Endothelial cell of umbilical vein (primary cell): Measurements from ENCODE around the gene PTPN2. TPM values are rescaled to one million over a fixed set of nuclear protein-coding genes. Genes with fewer than 3 reads are reported as not detected.

Experiments used
- BruUV-seq: library from RNA; stranded (reverse); fragments of 400-500 nt; replicated peaks from 2 replicates; lab custom pipeline; 2021; lab: Mats Ljungman, UMichigan
- CTCF ChIA-PET: fragments of 300-600, 350-600 bp; sonication (Branson Sonifier 250); formaldehyde crosslinking; loops from one replicate; lab custom pipeline; 2021; ENCODE audit warnings: antibody characterized with exemption, inconsistent platforms; lab: Charles Lee
- POLR2A ChIA-PET: fragments of 300-600, 350-600 bp; sonication (Branson Sonifier 250); formaldehyde crosslinking; loops from one replicate; lab custom pipeline; 2021; ENCODE audit warnings: antibody characterized with exemption, inconsistent platforms; lab: Charles Lee
- DNase-seq: peaks from one replicate; pipeline ENCODE4 v3.0.0-alpha.2; 2011; ENCODE audit warnings: low read depth, low spot score
- FAIRE-seq: peaks from 2 replicates; lab custom pipeline; 2011; peaks lifted over from hg19 to GRCh38; lab: Jason Lieb, UNC
- H2AFZ ChIP-seq: 2 replicates; pipeline ENCODE4 v1.6.0; 2012; ENCODE audit warnings: low read depth, low read length, control low read depth, inconsistent platforms
- H3K27ac ChIP-seq: 2 replicates; pipeline ENCODE4 v1.5.1; 2011; ENCODE audit warnings: low read depth, mild to moderate bottlenecking, control low read depth, low read length, moderate library complexity; ENCODE audit not compliant: insufficient read depth
- H3K27me3 ChIP-seq, 2 experiments: 2 replicates each; pipeline versions ENCODE4 v1.6.0 to v1.6.1; 2011; ENCODE audit warnings: low read length in 2 of 2, mixed read lengths in 1 of 2; ENCODE audit not compliant: control insufficient read depth in 2 of 2, insufficient read depth in 2 of 2
- H3K36me3 ChIP-seq, 2 experiments: 2 replicates in 1 of 2; 3 replicates in 1 of 2; pipeline ENCODE4 v1.5.1; 2011; ENCODE audit warnings: low read length in 2 of 2, mild to moderate bottlenecking in 1 of 2, moderate library complexity in 1 of 2; ENCODE audit not compliant: control insufficient read depth in 2 of 2, insufficient read depth in 2 of 2; ENCODE audit errors: extremely low read depth in 1 of 2
- H3K4me1 ChIP-seq: 3 replicates; pipeline ENCODE4 v1.5.1; 2011; ENCODE audit warnings: mild to moderate bottlenecking, low read length; ENCODE audit not compliant: control insufficient read depth, insufficient read depth; ENCODE audit errors: extremely low read depth
- H3K4me2 ChIP-seq: 2 replicates; pipeline ENCODE4 v1.6.1; 2011; ENCODE audit warnings: low read length, control low read depth, mixed read lengths; ENCODE audit not compliant: insufficient read depth
- H3K4me3 ChIP-seq, 3 experiments: fragments of 200-600 bp in 1 of 3; sonication (generic), shearing (Covaris generic) in 1 of 3; replicated peaks in 1 of 3; 2 replicates each; pipeline ENCODE4 v1.5.1; 2011 to 2016; ENCODE audit warnings: control low read depth in 3 of 3, low read length in 3 of 3, mild to moderate bottlenecking in 2 of 3, inconsistent platforms in 1 of 3, low read depth in 1 of 3, moderate library complexity in 1 of 3; ENCODE audit not compliant: insufficient read depth in 1 of 3
- H3K79me2 ChIP-seq: 2 replicates; pipeline ENCODE4 v1.6.0; 2012; ENCODE audit warnings: low read length, inconsistent platforms; ENCODE audit not compliant: control insufficient read depth, insufficient read depth
- H3K9ac ChIP-seq: replicated peaks from 2 replicates; pipeline ENCODE3; 2011; ENCODE audit warnings: low read length, control low read depth; ENCODE audit not compliant: insufficient read depth; ENCODE audit errors: extremely low read depth
- H3K9me1 ChIP-seq: replicated peaks from 3 replicates; pipeline ENCODE4 v1.6.0; 2011; ENCODE audit warnings: mild to moderate bottlenecking, low read length; ENCODE audit not compliant: control insufficient read depth, insufficient read depth; ENCODE audit errors: extremely low read depth
- H3K9me3 ChIP-seq: replicated peaks from 2 replicates; pipeline ENCODE4 v1.5.1; 2012; ENCODE audit warnings: low read length, inconsistent platforms; ENCODE audit not compliant: control insufficient read depth, insufficient read depth
- H4K20me1 ChIP-seq: replicated peaks from 2 replicates; pipeline ENCODE3; 2011; ENCODE audit warnings: mild to moderate bottlenecking, low read length; ENCODE audit not compliant: control insufficient read depth, insufficient read depth; ENCODE audit errors: extremely low read depth
- CTCF ChIP-seq, 2 donors: IDR thresholded peaks; 1 replicate in 1 of 2; 2 replicates in 1 of 2; pipeline ENCODE4 v1.5.1; 2011; ENCODE audit warnings: low read length in 2 of 2, mild to moderate bottlenecking in 2 of 2, moderate library complexity in 2 of 2, control low read depth in 1 of 2, inconsistent platforms in 1 of 2, low read depth in 1 of 2; ENCODE audit not compliant: insufficient read depth in 1 of 2; ENCODE audit errors: extremely low read depth in 1 of 2
- EZH2 ChIP-seq: IDR thresholded peaks from 2 replicates; pipeline ENCODE4 v1.6.1; 2012; ENCODE audit warnings: borderline replicate concordance, low read depth, mild to moderate bottlenecking, moderate library complexity, low read length, inconsistent platforms; ENCODE audit not compliant: severe bottlenecking
- FOS ChIP-seq: IDR thresholded peaks from 2 replicates; pipeline ENCODE4 v1.6.1; 2011; ENCODE audit warnings: mild to moderate bottlenecking, low read length, moderate library complexity, borderline replicate concordance; ENCODE audit not compliant: insufficient read depth
- GATA2 ChIP-seq: IDR thresholded peaks from 2 replicates; pipeline ENCODE4 v1.7.0; 2011; ENCODE audit warnings: low read depth, mild to moderate bottlenecking, moderate library complexity, mixed read lengths, low read length; ENCODE audit not compliant: insufficient read length, insufficient read depth
- JUN ChIP-seq: IDR thresholded peaks from 2 replicates; pipeline ENCODE4 v1.6.1; 2011; ENCODE audit warnings: borderline replicate concordance, low read depth; ENCODE audit not compliant: insufficient read length, insufficient read depth
- MYC ChIP-seq: IDR thresholded peaks from one replicate; pipeline ENCODE4 v1.6.1; 2011; ENCODE audit warnings: mild to moderate bottlenecking, low read depth, low read length
- POLR2A ChIP-seq: IDR thresholded peaks from 2 replicates; pipeline ENCODE4 v1.6.1; 2012; ENCODE audit warnings: low read depth, mild to moderate bottlenecking, control low read depth, low read length
- POLR2AphosphoS5 ChIP-seq: IDR thresholded peaks from 2 replicates; pipeline ENCODE4 v1.6.1; 2012; ENCODE audit warnings: low read depth, mild to moderate bottlenecking, control low read depth, low read length, moderate library complexity; ENCODE audit not compliant: insufficient read depth
- dilution Hi-C: fragments of 300-500 bp; cut with MboI; formaldehyde crosslinking; loops from one replicate; pipeline ENCODE4 v1.15.0; 2019; ENCODE audit warnings: low sequenced_read_pairs; ENCODE audit not compliant: extremely low pct_ligation_motif_present
- intact Hi-C: fragments of 100-400 bp; cut with micrococcal nuclease; formaldehyde crosslinking; loops from one replicate; pipeline ENCODE4 v1.10.0; 2022
- polyA plus RNA-seq, 4 experiments: library from polyadenylated mRNA; depleted of rRNA in 3 of 4; stranded (reverse) in 3 of 4; unstranded in 1 of 4; fragments of >200 nt; gene quantifications; 2 replicates each; pipeline versions ENCODE4 v1.2.1 to v1.2.3, GENCODE V29; 2011 to 2012; ENCODE audit warnings: missing spikeins in 1 of 4
- total RNA-seq: library from RNA; stranded (reverse); gene quantifications from 2 replicates; pipeline ENCODE4 v1.2.3, GENCODE V29; 2021
- TF ChIP-seq, protein P1 (sequence below): IDR thresholded peaks from 2 replicates; pipeline ENCODE4 v1.6.1; 2011; ENCODE audit not compliant: insufficient read depth, insufficient read length

Gene PTPN2
- total and polyA plus RNA-seq, 2 donors (not counting 3 experiments of a cell fraction or from before 2014, with no cell fraction given): 8.2 to 20.9 TPM

GRCh38 chr18:12816451-12816850 lies 67.6 kb downstream of the PTPN2 start:
- no peaks in the 10 kb centered on the region for H3K27me3 ChIP-seq
- H3K36me3 ChIP-seq: no peaks in the 10 kb centered on the region
- no peak overlapping the region for H3K4me3 ChIP-seq
- intact Hi-C loops (no loop called here), dilution Hi-C loops (no loop called here)
- no peak for FAIRE-seq
- H3K27ac ChIP-seq: no peak overlapping the region
- CTCF ChIA-PET: interaction anchor here (0.7 to 1.5 kb wide), 2 partner anchors 11 to 14 kb away, joined by 3 to 6 read pairs; no protein-coding TSS in a partner anchor
- H3K79me2 ChIP-seq: no peaks in the 10 kb centered on the region
- DNase-seq: no peak
- no peaks in the 10 kb centered on the region for H3K4me1 ChIP-seq
- BruUV-seq: no TSS peak
- H2AFZ ChIP-seq: no peak overlapping the region
- no peaks in the 10 kb centered on the region for H3K9me3 ChIP-seq
- TF ChIP-seq MYC (no peak), GATA2 (no peak), CTCF (IDR thresholded peaks at IDR 0.05; ENCODE audit: extremely low read depth in 1 of 2, insufficient read depth in 1 of 2, low read depth in 1 of 2, low read length in 2 of 2) (no peak), POLR2A (no peak), JUN (no peak), FOS (no peak), EZH2 (no peak), POLR2AphosphoS5 (no peak)
- TF ChIP-seq, protein P1, sequence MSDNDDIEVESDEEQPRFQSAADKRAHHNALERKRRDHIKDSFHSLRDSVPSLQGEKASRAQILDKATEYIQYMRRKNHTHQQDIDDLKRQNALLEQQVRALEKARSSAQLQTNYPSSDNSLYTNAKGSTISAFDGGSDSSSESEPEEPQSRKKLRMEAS: no peak
- no peak overlapping the region for H3K9ac ChIP-seq
- no peak overlapping the region for H3K4me2 ChIP-seq
- H3K9me1 ChIP-seq: no peaks in the 10 kb centered on the region
- no peaks in the 10 kb centered on the region for H4K20me1 ChIP-seq
- POLR2A ChIA-PET: no interaction called here
